Measurements from ENCODE around the gene CHST11.

The CHST11 gene

GRCh38 chr12:104707194-104707593 is 250.4 kb downstream of the CHST11 start:
- H3K4me3 ChIP-seq (ENCODE audit: low read depth in 1 of 2, low read length in 2 of 2) = no peak overlapping the region
- no peak overlapping the region for H3K27ac ChIP-seq (ENCODE audit: low read depth, low read length)
- no peaks in the 10 kb centered on the region for H3K27me3 ChIP-seq (ENCODE audit: control insufficient read depth in 1 of 2, insufficient read depth in 2 of 2, low read length in 2 of 2)
- no peaks in the 10 kb centered on the region for H3K36me3 ChIP-seq (ENCODE audit: insufficient read depth, low read length)
- H3K4me1 ChIP-seq (ENCODE audit: insufficient read depth, low read length) = peaks cover 20% of the 10 kb centered on the region
- H3K9me3 ChIP-seq (ENCODE audit: low read length) = no peaks in the 10 kb centered on the region
- H3K9ac ChIP-seq (ENCODE audit: low read length) = no peak overlapping the region

GRCh38 chr12:104707794-104708558 is 251.2 kb downstream of the CHST11 start:
- H3K4me3 ChIP-seq (ENCODE audit: low read depth in 1 of 2, low read length in 2 of 2) = no peak overlapping the region
- H3K27me3 ChIP-seq (ENCODE audit: control insufficient read depth in 1 of 2, insufficient read depth in 2 of 2, low read length in 2 of 2) = no peaks in the 10 kb centered on the region
- no peaks in the 10 kb centered on the region for H3K9me3 ChIP-seq (ENCODE audit: low read length)
- H3K27ac ChIP-seq (ENCODE audit: low read depth, low read length) = no peak overlapping the region
- H3K36me3 ChIP-seq (ENCODE audit: insufficient read depth, low read length) = no peaks in the 10 kb centered on the region
- H3K9ac ChIP-seq (ENCODE audit: low read length) = no peak overlapping the region
- H3K4me1 ChIP-seq (ENCODE audit: insufficient read depth, low read length) = peaks cover 20% of the 10 kb centered on the region

- H3K4me3 ChIP-seq (ENCODE audit: low read depth in 1 of 2, low read length in 2 of 2) = no peak overlapping the region
Observed at GRCh38 chr12:104708891-104709290, 252.1 kb downstream of the CHST11 start.

GRCh38 chr12:104709692-104710435 is 253.1 kb downstream of the CHST11 start:
- peak overlapping the region; percentile 25 for H3K27ac ChIP-seq (ENCODE audit: low read depth, low read length)
- H3K4me1 ChIP-seq (ENCODE audit: insufficient read depth, low read length) = peaks cover 20% of the 10 kb centered on the region
- no peak overlapping the region for H3K4me3 ChIP-seq (ENCODE audit: low read depth in 1 of 2, low read length in 2 of 2)
- no peaks in the 10 kb centered on the region for H3K36me3 ChIP-seq (ENCODE audit: insufficient read depth, low read length)
- H3K27me3 ChIP-seq (ENCODE audit: control insufficient read depth in 1 of 2, insufficient read depth in 2 of 2, low read length in 2 of 2) = no peaks in the 10 kb centered on the region
- H3K9ac ChIP-seq (ENCODE audit: low read length) = no peak overlapping the region
- no peaks in the 10 kb centered on the region for H3K9me3 ChIP-seq (ENCODE audit: low read length)

More at GRCh38 chr12:104708891-104709290, 252.1 kb downstream of the CHST11 start:
- no peak overlapping the region for H3K9ac ChIP-seq (ENCODE audit: low read length)
- no peaks in the 10 kb centered on the region for H3K36me3 ChIP-seq (ENCODE audit: insufficient read depth, low read length)
- no peak overlapping the region for H3K27ac ChIP-seq (ENCODE audit: low read depth, low read length)
- H3K27me3 ChIP-seq (ENCODE audit: control insufficient read depth in 1 of 2, insufficient read depth in 2 of 2, low read length in 2 of 2) = no peaks in the 10 kb centered on the region
- H3K4me1 ChIP-seq (ENCODE audit: insufficient read depth, low read length) = peaks cover 20% of the 10 kb centered on the region
- H3K9me3 ChIP-seq (ENCODE audit: low read length) = no peaks in the 10 kb centered on the region

- Histone ChIP-seq H3K36me3 (ENCODE audit: insufficient read depth, low read length) (no peaks in the 10 kb centered on the region), H3K4me3 (ENCODE audit: low read depth in 1 of 2, low read length in 2 of 2) (no peak overlapping the region), H3K27ac (ENCODE audit: low read depth, low read length) (no peak overlapping the region), H3K4me1 (ENCODE audit: insufficient read depth, low read length) (peaks cover 29% of the 10 kb centered on the region), H3K9ac (ENCODE audit: low read length) (no peak overlapping the region), H3K9me3 (ENCODE audit: low read length) (no peaks in the 10 kb centered on the region), H3K27me3 (ENCODE audit: control insufficient read depth in 1 of 2, insufficient read depth in 2 of 2, low read length in 2 of 2) (no peaks in the 10 kb centered on the region)
Observed at GRCh38 chr12:104710940-104711689, 254.4 kb downstream of the CHST11 start.

- no peak overlapping the region for H3K9ac ChIP-seq (ENCODE audit: low read length)
- H3K4me1 ChIP-seq (ENCODE audit: insufficient read depth, low read length) = peaks cover 29% of the 10 kb centered on the region
- H3K9me3 ChIP-seq (ENCODE audit: low read length) = no peaks in the 10 kb centered on the region
- no peak overlapping the region for H3K27ac ChIP-seq (ENCODE audit: low read depth, low read length)
- no peaks in the 10 kb centered on the region for H3K27me3 ChIP-seq (ENCODE audit: control insufficient read depth in 1 of 2, insufficient read depth in 2 of 2, low read length in 2 of 2)
- H3K36me3 ChIP-seq (ENCODE audit: insufficient read depth, low read length) = no peaks in the 10 kb centered on the region
- H3K4me3 ChIP-seq (ENCODE audit: low read depth in 1 of 2, low read length in 2 of 2) = no peak overlapping the region
Observed at GRCh38 chr12:104712477-104712876, 255.7 kb downstream of the CHST11 start.

GRCh38 chr12:104712968-104713367 is 256.2 kb downstream of the CHST11 start:
- no peak overlapping the region for H3K9ac ChIP-seq (ENCODE audit: low read length)
- no peaks in the 10 kb centered on the region for H3K36me3 ChIP-seq (ENCODE audit: insufficient read depth, low read length)
- no peaks in the 10 kb centered on the region for H3K9me3 ChIP-seq (ENCODE audit: low read length)
- H3K27ac ChIP-seq (ENCODE audit: low read depth, low read length) = no peak overlapping the region
- no peak overlapping the region for H3K4me3 ChIP-seq (ENCODE audit: low read depth in 1 of 2, low read length in 2 of 2)
- no peaks in the 10 kb centered on the region for H3K27me3 ChIP-seq (ENCODE audit: control insufficient read depth in 1 of 2, insufficient read depth in 2 of 2, low read length in 2 of 2)
- peaks cover 29% of the 10 kb centered on the region for H3K4me1 ChIP-seq (ENCODE audit: insufficient read depth, low read length)

- H3K9me3 ChIP-seq (ENCODE audit: low read length) = no peaks in the 10 kb centered on the region
- peaks cover 33% of the 10 kb centered on the region for H3K4me1 ChIP-seq (ENCODE audit: insufficient read depth, low read length)
- no peak overlapping the region for H3K9ac ChIP-seq (ENCODE audit: low read length)
- no peaks in the 10 kb centered on the region for H3K27me3 ChIP-seq (ENCODE audit: control insufficient read depth in 1 of 2, insufficient read depth in 2 of 2, low read length in 2 of 2)
- no peaks in the 10 kb centered on the region for H3K36me3 ChIP-seq (ENCODE audit: insufficient read depth, low read length)
- H3K4me3 ChIP-seq (ENCODE audit: low read depth in 1 of 2, low read length in 2 of 2) = no peak overlapping the region
- H3K27ac ChIP-seq (ENCODE audit: low read depth, low read length) = no peak overlapping the region
Observed at GRCh38 chr12:104713444-104713843, 256.7 kb downstream of the CHST11 start.

- no peaks in the 10 kb centered on the region for H3K27me3 ChIP-seq (ENCODE audit: control insufficient read depth in 1 of 2, insufficient read depth in 2 of 2, low read length in 2 of 2)
- H3K36me3 ChIP-seq (ENCODE audit: insufficient read depth, low read length) = no peaks in the 10 kb centered on the region
- H3K9me3 ChIP-seq (ENCODE audit: low read length) = no peaks in the 10 kb centered on the region
- H3K9ac ChIP-seq (ENCODE audit: low read length) = no peak overlapping the region
- H3K27ac ChIP-seq (ENCODE audit: low read depth, low read length) = no peak overlapping the region
- H3K4me1 ChIP-seq (ENCODE audit: insufficient read depth, low read length) = peaks cover 42% of the 10 kb centered on the region
- H3K4me3 ChIP-seq (ENCODE audit: low read depth in 1 of 2, low read length in 2 of 2) = no peak overlapping the region
Observed at GRCh38 chr12:104714369-104714768, 257.6 kb downstream of the CHST11 start.

GRCh38 chr12:104716172-104716571 is 259.4 kb downstream of the CHST11 start:
- no peaks in the 10 kb centered on the region for H3K27me3 ChIP-seq (ENCODE audit: control insufficient read depth in 1 of 2, insufficient read depth in 2 of 2, low read length in 2 of 2)
- no peaks in the 10 kb centered on the region for H3K36me3 ChIP-seq (ENCODE audit: insufficient read depth, low read length)
- no peak overlapping the region for H3K4me3 ChIP-seq (ENCODE audit: low read depth in 1 of 2, low read length in 2 of 2)
- H3K9me3 ChIP-seq (ENCODE audit: low read length) = no peaks in the 10 kb centered on the region
- H3K9ac ChIP-seq (ENCODE audit: low read length) = no peak overlapping the region
- no peak overlapping the region for H3K27ac ChIP-seq (ENCODE audit: low read depth, low read length)
- H3K4me1 ChIP-seq (ENCODE audit: insufficient read depth, low read length) = peaks cover 37% of the 10 kb centered on the region

GRCh38 chr12:104718304-104718929 is 261.7 kb downstream of the CHST11 start:
- H3K27ac ChIP-seq (ENCODE audit: low read depth, low read length) = no peak overlapping the region
- no peaks in the 10 kb centered on the region for H3K27me3 ChIP-seq (ENCODE audit: control insufficient read depth in 1 of 2, insufficient read depth in 2 of 2, low read length in 2 of 2)
- H3K4me1 ChIP-seq (ENCODE audit: insufficient read depth, low read length) = peaks cover 37% of the 10 kb centered on the region
- no peaks in the 10 kb centered on the region for H3K36me3 ChIP-seq (ENCODE audit: insufficient read depth, low read length)
- no peak overlapping the region for H3K4me3 ChIP-seq (ENCODE audit: low read depth in 1 of 2, low read length in 2 of 2)
- H3K9me3 ChIP-seq (ENCODE audit: low read length) = no peaks in the 10 kb centered on the region
- H3K9ac ChIP-seq (ENCODE audit: low read length) = no peak overlapping the region
